Measurements from ENCODE around the gene CD6. TPM values are rescaled to one million over a fixed set of nuclear protein-coding genes. Genes with fewer than 3 reads are reported as not detected.
"Not testable (repeated sequence)": the region's sequence is repeated elsewhere in the genome, so short reads cannot be mapped to it uniquely, and the experiment has no call there.

Gene CD6
- total RNA-seq, 3 donors from 2014 or later = 0.80 to 1.9 (median 0.98) TPM

GRCh38 chr11:60968223-60968622 lies 3.3 kb upstream of the CD6 start:
- no peaks in the 10 kb centered on the region for H3K4me1 ChIP-seq
- DNase-seq (ENCODE audit: low spot score in 2 of 2) = no peak
- H3K27ac ChIP-seq = no peak overlapping the region
- H3K36me3 ChIP-seq = no peaks in the 10 kb centered on the region
- TF ChIP-seq POLR2AphosphoS5 (IDR thresholded peaks at IDR 0.05) (no peak), CTCF (IDR thresholded peaks at IDR 0.05) (no peak), POLR2A (IDR thresholded peaks at IDR 0.05) (no peak)
- H3K9me3 ChIP-seq = no peaks in the 10 kb centered on the region
- intact Hi-C loops (cut with DNase I; ENCODE audit: low total_unique reads) = loop anchor here (10.0 kb wide), 1 partner anchor 167 kb away; no protein-coding TSS in a partner anchor
- H3K4me3 ChIP-seq = no peak overlapping the region
- H3K27me3 ChIP-seq = no peaks in the 10 kb centered on the region

- intact Hi-C loops (cut with DNase I; ENCODE audit: low total_unique reads) = no loop called here
- peak; percentile 46 to 69 (median 64) for TF ChIP-seq CTCF (IDR thresholded peaks at IDR 0.05)
- TF ChIP-seq POLR2AphosphoS5 (IDR thresholded peaks at IDR 0.05) = no peak
Observed at GRCh38 chr11:60970369-60970774, 1.1 kb upstream of the CD6 start.

GRCh38 chr11:60970890-60971289 lies 590 bp upstream of the CD6 start:
- TF ChIP-seq CTCF (IDR thresholded peaks at IDR 0.05) (no peak), POLR2AphosphoS5 (IDR thresholded peaks at IDR 0.05) (no peak), POLR2A (IDR thresholded peaks at IDR 0.05) (no peak)
- no peaks in the 10 kb centered on the region for H3K27me3 ChIP-seq
- no peaks in the 10 kb centered on the region for H3K9me3 ChIP-seq
- H3K36me3 ChIP-seq = no peaks in the 10 kb centered on the region
- no peaks in the 10 kb centered on the region for H3K4me1 ChIP-seq
- H3K4me3 ChIP-seq = no peak overlapping the region
- no peak for DNase-seq (ENCODE audit: low spot score in 2 of 2)
- intact Hi-C loops (cut with DNase I; ENCODE audit: low total_unique reads) = no loop called here
- H3K27ac ChIP-seq = no peak overlapping the region

More at GRCh38 chr11:60970369-60970774, 1.1 kb upstream of the CD6 start:
- no peaks in the 10 kb centered on the region for H3K9me3 ChIP-seq
- DNase-seq (ENCODE audit: low spot score in 2 of 2) = no peak
- no peaks in the 10 kb centered on the region for H3K27me3 ChIP-seq
- no peaks in the 10 kb centered on the region for H3K36me3 ChIP-seq
- no peak overlapping the region for H3K27ac ChIP-seq
- H3K4me3 ChIP-seq = no peak overlapping the region
- no peaks in the 10 kb centered on the region for H3K4me1 ChIP-seq

- no peak for TF ChIP-seq POLR2AphosphoS5 (IDR thresholded peaks at IDR 0.05)
- no peak for TF ChIP-seq CTCF (IDR thresholded peaks at IDR 0.05)
- no peaks in the 10 kb centered on the region for H3K36me3 ChIP-seq
- no peaks in the 10 kb centered on the region for H3K4me1 ChIP-seq
- H3K9me3 ChIP-seq = no peaks in the 10 kb centered on the region
- no peak for DNase-seq (ENCODE audit: low spot score in 2 of 2)
- H3K27ac ChIP-seq = no peak overlapping the region
- intact Hi-C loops (cut with DNase I; ENCODE audit: low total_unique reads) = no loop called here
- H3K27me3 ChIP-seq = no peaks in the 10 kb centered on the region
- peak overlapping the region in 1 of 3 donors; percentile 22 for H3K4me3 ChIP-seq
Observed at GRCh38 chr11:60972182-60973030, 926 bp downstream of the CD6 start.

GRCh38 chr11:60973699-60974098 lies 2.2 kb downstream of the CD6 start:
- intact Hi-C loops (cut with DNase I; ENCODE audit: low total_unique reads) = no loop called here
- TF ChIP-seq CTCF (IDR thresholded peaks at IDR 0.05) (no peak), POLR2A (IDR thresholded peaks at IDR 0.05) (no peak), POLR2AphosphoS5 (IDR thresholded peaks at IDR 0.05) (no peak)
- no peak for DNase-seq (ENCODE audit: low spot score in 2 of 2)
- Histone ChIP-seq H3K9me3 (no peaks in the 10 kb centered on the region), H3K27ac (no peak overlapping the region), H3K36me3 (no peaks in the 10 kb centered on the region), H3K4me3 (no peak overlapping the region), H3K4me1 (no peaks in the 10 kb centered on the region), H3K27me3 (no peaks in the 10 kb centered on the region)

- H3K4me1 ChIP-seq; H3K27me3 ChIP-seq; H3K4me3 ChIP-seq; H3K9me3 ChIP-seq; H3K27ac ChIP-seq; DNase-seq (ENCODE audit: low spot score in 2 of 2); H3K36me3 ChIP-seq; intact Hi-C loops (cut with DNase I; ENCODE audit: low total_unique reads): not testable (repeated sequence)
Observed at GRCh38 chr11:60974316-60974715, 2.8 kb downstream of the CD6 start.

Measured in breast epithelium (tissue), 4 donors.